ENCODE results near the gene ABHD17C. TPM values are rescaled to one million over a fixed set of nuclear protein-coding genes. Genes with fewer than 3 reads are reported as not detected.
A peak's percentile ranks its signal among the peaks of the same experiment; 100 is the strongest.

The ABHD17C gene
- total RNA-seq, 1 donor from 2014 or later = 5.9 TPM

GRCh38 chr15:80689294-80689693 lies 5.8 kb upstream of the ABHD17C start:
- DNase-seq = no peak

DNA sequence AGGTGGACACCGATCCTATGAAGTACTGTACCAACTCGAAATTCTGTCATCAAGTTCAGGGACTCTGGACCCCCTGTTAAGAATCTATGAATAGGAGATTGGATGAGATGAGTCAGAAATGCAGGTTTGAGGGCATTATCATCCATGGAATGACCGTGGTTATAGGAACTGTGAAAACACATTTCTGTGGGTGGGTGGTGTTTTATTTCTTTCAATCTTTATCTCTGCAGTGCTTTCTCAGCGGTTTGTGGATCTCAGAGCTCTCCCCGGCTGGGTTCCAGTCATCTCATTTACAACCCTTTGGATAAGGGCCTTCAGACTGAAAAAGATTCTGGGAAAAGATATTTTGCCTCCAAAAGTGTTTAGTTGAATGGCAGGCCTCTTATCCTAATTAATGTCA lies 5.4 kb upstream of the ABHD17C start:
- Histone ChIP-seq H3K27ac (replicated peaks) (no peak overlapping the region), H3K9me3 (replicated peaks) (no peaks in the 10 kb centered on the region), H3K36me3 (no peaks in the 10 kb centered on the region), H3K4me3 (no peak overlapping the region), H3K4me1 (peaks cover 12% of the 10 kb centered on the region), H3K27me3 (ENCODE audit: low read depth) (no peaks in the 10 kb centered on the region)
- intact Hi-C loops (cut with micrococcal nuclease) = no loop called here
- DNase-seq = no peak
- TF ChIP-seq, protein P1, sequence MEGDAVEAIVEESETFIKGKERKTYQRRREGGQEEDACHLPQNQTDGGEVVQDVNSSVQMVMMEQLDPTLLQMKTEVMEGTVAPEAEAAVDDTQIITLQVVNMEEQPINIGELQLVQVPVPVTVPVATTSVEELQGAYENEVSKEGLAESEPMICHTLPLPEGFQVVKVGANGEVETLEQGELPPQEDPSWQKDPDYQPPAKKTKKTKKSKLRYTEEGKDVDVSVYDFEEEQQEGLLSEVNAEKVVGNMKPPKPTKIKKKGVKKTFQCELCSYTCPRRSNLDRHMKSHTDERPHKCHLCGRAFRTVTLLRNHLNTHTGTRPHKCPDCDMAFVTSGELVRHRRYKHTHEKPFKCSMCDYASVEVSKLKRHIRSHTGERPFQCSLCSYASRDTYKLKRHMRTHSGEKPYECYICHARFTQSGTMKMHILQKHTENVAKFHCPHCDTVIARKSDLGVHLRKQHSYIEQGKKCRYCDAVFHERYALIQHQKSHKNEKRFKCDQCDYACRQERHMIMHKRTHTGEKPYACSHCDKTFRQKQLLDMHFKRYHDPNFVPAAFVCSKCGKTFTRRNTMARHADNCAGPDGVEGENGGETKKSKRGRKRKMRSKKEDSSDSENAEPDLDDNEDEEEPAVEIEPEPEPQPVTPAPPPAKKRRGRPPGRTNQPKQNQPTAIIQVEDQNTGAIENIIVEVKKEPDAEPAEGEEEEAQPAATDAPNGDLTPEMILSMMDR (IDR thresholded peaks at IDR 0.05; ENCODE audit: borderline replicate concordance) = no peak

More at GRCh38 chr15:80689294-80689693, 5.8 kb upstream of the ABHD17C start:
- Histone ChIP-seq H3K27ac (replicated peaks) (no peak overlapping the region), H3K36me3 (no peaks in the 10 kb centered on the region), H3K9me3 (replicated peaks) (no peaks in the 10 kb centered on the region), H3K27me3 (ENCODE audit: low read depth) (no peaks in the 10 kb centered on the region), H3K4me1 (peaks cover 8% of the 10 kb centered on the region), H3K4me3 (no peak overlapping the region)
- TF ChIP-seq, protein P1 (IDR thresholded peaks at IDR 0.05; ENCODE audit: borderline replicate concordance) = no peak
- intact Hi-C loops (cut with micrococcal nuclease) = no loop called here

GRCh38 chr15:80691575-80691974 lies 3.5 kb upstream of the ABHD17C start:
- H3K27ac ChIP-seq (replicated peaks) = no peak overlapping the region
- DNase-seq = no peak
- no peaks in the 10 kb centered on the region for H3K36me3 ChIP-seq
- peaks cover 22% of the 10 kb centered on the region for H3K4me1 ChIP-seq
- H3K9me3 ChIP-seq (replicated peaks) = no peaks in the 10 kb centered on the region
- TF ChIP-seq, protein P1 (IDR thresholded peaks at IDR 0.05; ENCODE audit: borderline replicate concordance) = no peak
- intact Hi-C loops (cut with micrococcal nuclease) = no loop called here
- no peaks in the 10 kb centered on the region for H3K27me3 ChIP-seq (ENCODE audit: low read depth)
- H3K4me3 ChIP-seq = no peak overlapping the region

- peak overlapping the region; percentile 92 for H3K27ac ChIP-seq (replicated peaks)
- H3K36me3 ChIP-seq = no peaks in the 10 kb centered on the region
- H3K9me3 ChIP-seq (replicated peaks) = no peaks in the 10 kb centered on the region
- DNase-seq = no peak
- intact Hi-C loops (cut with micrococcal nuclease) = no loop called here
- TF ChIP-seq, protein P1 (IDR thresholded peaks at IDR 0.05; ENCODE audit: borderline replicate concordance) = no peak
- peak overlapping the region; percentile 88 for H3K4me3 ChIP-seq
- peaks cover 30% of the 10 kb centered on the region for H3K4me1 ChIP-seq
- no peaks in the 10 kb centered on the region for H3K27me3 ChIP-seq (ENCODE audit: low read depth)
Observed at GRCh38 chr15:80693682-80694610, 1.2 kb upstream of the ABHD17C start.

DNA sequence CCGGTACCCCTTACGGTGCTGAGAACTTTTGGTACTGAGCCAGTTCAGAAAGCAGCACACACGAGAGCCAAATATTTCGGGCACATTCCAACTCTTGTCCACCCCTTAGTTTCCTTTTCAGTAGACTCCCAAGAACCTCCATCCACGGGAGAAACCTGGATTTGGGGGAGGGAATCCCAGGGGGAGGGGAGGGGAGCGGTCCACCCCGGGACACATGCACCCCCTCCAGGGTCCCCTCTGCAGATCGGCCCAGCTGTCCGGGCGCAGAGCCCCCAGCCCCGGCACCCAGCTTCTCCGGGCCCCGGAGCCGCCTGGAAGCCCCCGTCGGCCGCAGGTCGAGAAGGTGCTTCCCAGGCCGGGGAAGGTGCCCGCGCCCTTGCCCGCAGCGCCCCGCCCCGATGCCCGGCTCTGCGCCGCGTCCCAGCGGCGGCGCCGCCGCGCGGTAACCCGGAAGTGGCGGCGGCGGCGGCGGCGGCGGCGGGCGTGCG lies 455 bp upstream of the ABHD17C start:
- peak overlapping the region; percentile 88 for H3K4me3 ChIP-seq
- DNase-seq = peak; percentile 33
- intact Hi-C loops (cut with micrococcal nuclease) = no loop called here
- H3K27ac ChIP-seq (replicated peaks) = peak overlapping the region; percentile 92
- TF ChIP-seq, protein P1 (IDR thresholded peaks at IDR 0.05; ENCODE audit: borderline replicate concordance) = no peak
- no peaks in the 10 kb centered on the region for H3K36me3 ChIP-seq
- peaks cover 30% of the 10 kb centered on the region for H3K4me1 ChIP-seq
- H3K9me3 ChIP-seq (replicated peaks) = no peaks in the 10 kb centered on the region
- H3K27me3 ChIP-seq (ENCODE audit: low read depth) = no peaks in the 10 kb centered on the region
